ENCODE data around the gene GSK3A. TPM values are rescaled to one million over a fixed set of nuclear protein-coding genes. Genes with fewer than 3 reads are reported as not detected.

Gene GSK3A
- total RNA-seq, 2 experiments from 2014 or later, result 38.2 to 39.0 TPM

- peak overlapping the region; percentile 94 for H3K27ac Mint-ChIP-seq
- H3K36me3 Mint-ChIP-seq, result peaks cover 62% of the 10 kb centered on the region
- DNase-seq, result peak; percentile 77
- H3K4me1 Mint-ChIP-seq, result peaks cover 62% of the 10 kb centered on the region
- H3K27me3 Mint-ChIP-seq, result no peaks in the 10 kb centered on the region
- peak overlapping the region; percentile 74 for H3K4me3 Mint-ChIP-seq
- peaks cover 1% of the 10 kb centered on the region for H3K9me3 Mint-ChIP-seq
Measured at GRCh38 chr19:42198676-42199439, 43.5 kb downstream of the GSK3A start.

- H3K4me3 Mint-ChIP-seq, result no peak overlapping the region
- H3K27ac Mint-ChIP-seq, result peak overlapping the region; percentile 65
- no peaks in the 10 kb centered on the region for H3K27me3 Mint-ChIP-seq
- H3K9me3 Mint-ChIP-seq, result peaks cover 3% of the 10 kb centered on the region
- peaks cover 59% of the 10 kb centered on the region for H3K36me3 Mint-ChIP-seq
- peaks cover 52% of the 10 kb centered on the region for H3K4me1 Mint-ChIP-seq
- DNase-seq, result no peak
Measured at GRCh38 chr19:42197375-42197817, 45.0 kb downstream of the GSK3A start.

- Mint-ChIP-seq H3K36me3 (peaks cover 50% of the 10 kb centered on the region), H3K27ac (no peak overlapping the region)
Measured at GRCh38 chr19:42196011-42197001, 46.1 kb downstream of the GSK3A start.

GRCh38 chr19:42193706-42194105 is 48.7 kb downstream of the GSK3A start:
- peaks cover 3% of the 10 kb centered on the region for H3K9me3 Mint-ChIP-seq
- no peak for DNase-seq
- H3K4me3 Mint-ChIP-seq, result no peak overlapping the region
- H3K27me3 Mint-ChIP-seq, result no peaks in the 10 kb centered on the region
- H3K4me1 Mint-ChIP-seq, result peaks cover 31% of the 10 kb centered on the region
- no peak overlapping the region for H3K27ac Mint-ChIP-seq
- H3K36me3 Mint-ChIP-seq, result peaks cover 28% of the 10 kb centered on the region

More at GRCh38 chr19:42196011-42197001, 46.1 kb downstream of the GSK3A start:
- no peak overlapping the region for H3K4me3 Mint-ChIP-seq
- no peaks in the 10 kb centered on the region for H3K27me3 Mint-ChIP-seq
- no peak for DNase-seq
- peaks cover 51% of the 10 kb centered on the region for H3K4me1 Mint-ChIP-seq
- H3K9me3 Mint-ChIP-seq, result peaks cover 3% of the 10 kb centered on the region

GRCh38 chr19:42193294-42193693 is 49.1 kb downstream of the GSK3A start:
- DNase-seq, result no peak
- Mint-ChIP-seq H3K27me3 (no peaks in the 10 kb centered on the region), H3K4me1 (peaks cover 28% of the 10 kb centered on the region), H3K27ac (no peak overlapping the region), H3K36me3 (peaks cover 26% of the 10 kb centered on the region), H3K9me3 (peaks cover 3% of the 10 kb centered on the region), H3K4me3 (no peak overlapping the region)

GRCh38 chr19:42191855-42192254 is 50.5 kb downstream of the GSK3A start:
- Mint-ChIP-seq H3K36me3 (peaks cover 16% of the 10 kb centered on the region), H3K9me3 (peaks cover 3% of the 10 kb centered on the region), H3K4me3 (no peak overlapping the region), H3K27ac (peak overlapping the region; percentile 20), H3K27me3 (no peaks in the 10 kb centered on the region), H3K4me1 (peaks cover 22% of the 10 kb centered on the region)
- no peak for DNase-seq

- no peaks in the 10 kb centered on the region for H3K27me3 Mint-ChIP-seq
- no peak for DNase-seq
- peaks cover 12% of the 10 kb centered on the region for H3K36me3 Mint-ChIP-seq
- peak overlapping the region; percentile 20 for H3K27ac Mint-ChIP-seq
- H3K9me3 Mint-ChIP-seq, result peaks cover 3% of the 10 kb centered on the region
- peaks cover 19% of the 10 kb centered on the region for H3K4me1 Mint-ChIP-seq
- no peak overlapping the region for H3K4me3 Mint-ChIP-seq
Measured at GRCh38 chr19:42191330-42191729, 51.1 kb downstream of the GSK3A start.

- H3K4me3 Mint-ChIP-seq, result no peak overlapping the region
- H3K27me3 Mint-ChIP-seq, result no peaks in the 10 kb centered on the region
- peaks cover 2% of the 10 kb centered on the region for H3K9me3 Mint-ChIP-seq
- H3K4me1 Mint-ChIP-seq, result peaks cover 32% of the 10 kb centered on the region
- peaks cover 7% of the 10 kb centered on the region for H3K36me3 Mint-ChIP-seq
- no peak for DNase-seq
- H3K27ac Mint-ChIP-seq, result no peak overlapping the region
Measured at GRCh38 chr19:42189133-42189532, 53.3 kb downstream of the GSK3A start.

- peaks cover 2% of the 10 kb centered on the region for H3K9me3 Mint-ChIP-seq
- no peak for DNase-seq
- no peaks in the 10 kb centered on the region for H3K27me3 Mint-ChIP-seq
- H3K27ac Mint-ChIP-seq, result no peak overlapping the region
- H3K4me1 Mint-ChIP-seq, result peaks cover 31% of the 10 kb centered on the region
- H3K36me3 Mint-ChIP-seq, result peaks cover 4% of the 10 kb centered on the region
- H3K4me3 Mint-ChIP-seq, result no peak overlapping the region
Measured at GRCh38 chr19:42188665-42189064, 53.7 kb downstream of the GSK3A start.

- no peaks in the 10 kb centered on the region for H3K9me3 Mint-ChIP-seq
- H3K27ac Mint-ChIP-seq, result no peak overlapping the region
- no peak overlapping the region for H3K4me3 Mint-ChIP-seq
- DNase-seq, result no peak
- H3K27me3 Mint-ChIP-seq, result no peaks in the 10 kb centered on the region
- H3K4me1 Mint-ChIP-seq, result peaks cover 14% of the 10 kb centered on the region
- H3K36me3 Mint-ChIP-seq, result no peaks in the 10 kb centered on the region
Measured at GRCh38 chr19:42185277-42185676, 57.1 kb downstream of the GSK3A start.

- Mint-ChIP-seq H3K4me1 (peaks cover 14% of the 10 kb centered on the region), H3K27ac (no peak overlapping the region), H3K36me3 (no peaks in the 10 kb centered on the region), H3K27me3 (peaks cover 3% of the 10 kb centered on the region), H3K9me3 (no peaks in the 10 kb centered on the region), H3K4me3 (no peak overlapping the region)
- DNase-seq, result peak; percentile 73
Measured at GRCh38 chr19:42184401-42184861, 58.0 kb downstream of the GSK3A start.

Other genes with a start within 250 kb of the GSK3A start
- gene ATP1A3, start 248.4 kb downstream of the GSK3A start, total RNA-seq, result 1 to 10 TPM; 4.3 to 4.8 TPM
- gene GRIK5, start 172.4 kb downstream of the GSK3A start, total RNA-seq, result under 1 TPM; 0.58 to 0.74 TPM
- 10 to 100 TPM; 15.5 to 16.0 TPM for gene ZNF574, start 166.4 kb downstream of the GSK3A start, total RNA-seq
- 10 to 100 TPM; 50.8 to 52.2 TPM for gene POU2F2, start 110.2 kb downstream of the GSK3A start, total RNA-seq
- 10 to 100 TPM; 16.2 to 17.6 TPM for gene DEDD2, start 24.9 kb downstream of the GSK3A start, total RNA-seq
- gene ZNF526, start 22.3 kb downstream of the GSK3A start, total RNA-seq, result 10 to 100 TPM; 12.1 to 14.5 TPM
- 10 to 100 TPM; 62.9 to 66.0 TPM for gene ERF, start 12.5 kb upstream of the GSK3A start, total RNA-seq
- 10 to 100 TPM; 43.8 to 50.4 TPM for gene CIC, start 26.6 kb upstream of the GSK3A start, total RNA-seq
- gene PRR19, start 59.5 kb upstream of the GSK3A start, total RNA-seq, result under 1 TPM; 0.52 to 0.92 TPM
- gene PAFAH1B3, start 60.0 kb upstream of the GSK3A start, total RNA-seq, result 10 to 100 TPM; 38.1 to 38.4 TPM
- 1 to 10 TPM; 1.1 to 3.2 TPM for gene TMEM145, start 70.7 kb upstream of the GSK3A start, total RNA-seq
- 1 to 10 TPM; 6.8 to 7.6 TPM for gene MEGF8, start 83.0 kb upstream of the GSK3A start, total RNA-seq
- not detected for gene CNFN, start 147.7 kb upstream of the GSK3A start, total RNA-seq
- gene LIPE, start 184.8 kb upstream of the GSK3A start, total RNA-seq, result 10 to 100 TPM; 24.8 to 25.1 TPM
- gene CXCL17, start 200.3 kb upstream of the GSK3A start, total RNA-seq, result not detected

All from activated naive CD8-positive, alpha-beta T cell treated with anti-CD3 and anti-CD28 coated beads for 36 hours (primary cell).